Stimulated activated CD4-positive, alpha-beta T cell treated with anti-CD3 and anti-CD28 coated beads, Interleukin-15, amount 100 ng/mL, for 48 hours (primary cell): Measurements from ENCODE around the gene ATP9A.

Experiments
- DNase-seq, 2 donors: peaks; one replicate each; pipeline ENCODE4 v3.0.0-alpha.2; 2020; ENCODE audit warnings: low read depth in 2 of 2

ATP9A gene

DNA sequence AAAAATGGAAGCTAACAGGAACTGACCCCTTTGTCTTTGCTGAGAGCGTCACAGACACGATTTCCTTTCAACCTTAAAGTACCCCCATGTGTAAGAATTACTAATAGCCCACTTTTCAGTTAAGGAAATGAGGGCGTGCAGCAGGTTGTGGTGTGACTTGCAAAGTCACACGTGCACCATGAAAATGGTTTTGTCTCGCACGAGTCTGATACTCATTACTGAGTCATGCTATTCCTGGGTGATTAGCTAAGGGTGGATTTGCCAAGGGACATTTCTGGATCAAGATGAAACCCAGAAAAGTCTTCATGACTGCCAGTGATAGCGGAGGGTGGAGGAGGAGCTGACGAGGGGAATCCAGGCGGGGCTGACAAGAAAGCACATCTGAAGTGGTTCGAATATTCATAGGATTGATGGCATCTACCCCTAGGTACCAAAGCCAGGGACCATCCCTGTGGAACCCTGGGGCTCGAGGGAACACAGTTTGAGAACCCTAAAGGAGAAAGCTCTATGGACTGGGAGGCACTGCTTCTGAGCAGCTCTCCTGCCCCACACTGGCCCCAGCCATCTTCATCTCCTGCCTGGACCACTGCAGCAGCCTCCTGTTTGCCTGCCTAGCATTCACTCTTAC, 213.5 kb downstream of the ATP9A start:
- DNase-seq, result no peak

- DNase-seq, result no peak
Measured at GRCh38 chr20:51553897-51554486, 214.2 kb downstream of the ATP9A start.

- DNase-seq, result no peak
Measured at GRCh38 chr20:51551186-51551585, 217.0 kb downstream of the ATP9A start.

DNA sequence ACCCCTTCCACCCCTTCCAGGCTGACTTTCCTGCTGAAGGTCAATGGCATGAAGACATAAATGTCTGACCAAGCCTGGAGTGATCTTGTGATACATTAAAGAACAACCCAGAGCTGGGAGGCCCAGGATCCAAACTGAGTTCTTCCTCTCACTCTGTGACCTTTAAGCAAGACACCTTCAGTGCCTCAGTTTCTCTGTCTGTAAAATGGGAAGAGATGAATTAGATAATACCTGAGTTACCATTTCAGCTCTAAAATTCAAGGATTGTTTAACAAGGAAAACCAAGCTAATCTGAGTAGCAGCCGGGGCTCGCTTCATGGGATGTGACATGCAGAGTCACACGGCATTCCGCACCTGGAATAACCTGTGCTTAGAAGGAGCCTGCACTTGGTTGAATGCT, 218.7 kb downstream of the ATP9A start:
- DNase-seq, result no peak

- no peak for DNase-seq
Measured at GRCh38 chr20:51547951-51548350, 220.2 kb downstream of the ATP9A start.
